GM21619 (cell line): Measurements from ENCODE around the gene SLC30A7.
"Not testable (repeated sequence)": the region's sequence is repeated elsewhere in the genome, so short reads cannot be mapped to it uniquely, and the experiment has no call there.

Source experiments
- ATAC-seq: cut with Tn5 transposase; IDR thresholded peaks from one replicate; pipeline ENCODE4 v1.9.1; 2021; ENCODE audit not compliant: unreplicated experiment

Gene SLC30A7

GRCh38 chr1:100889869-100890482, 5.9 kb upstream of the SLC30A7 start:
- not testable (repeated sequence) for ATAC-seq

GRCh38 chr1:100891380-100891779, 4.5 kb upstream of the SLC30A7 start:
- no peak for ATAC-seq

GRCh38 chr1:100892554-100892953, 3.3 kb upstream of the SLC30A7 start:
- no peak for ATAC-seq

- no peak for ATAC-seq
Measured at GRCh38 chr1:100893718-100894117, 2.2 kb upstream of the SLC30A7 start.

- ATAC-seq: peak; percentile 34
Measured at GRCh38 chr1:100894603-100895539, 1.0 kb upstream of the SLC30A7 start, which contains the start of gene EXTL2. Gene EXTL2 (minus strand): TSS chr1:100894842. CDS start chr1:100888757, 6,085 bp downstream.

- ATAC-seq: peak; percentile 40
Measured at GRCh38 chr1:100896481-100896982, 642 bp downstream of the SLC30A7 start.

- ATAC-seq: no peak
Measured at GRCh38 chr1:100902365-100902764, 6.5 kb downstream of the SLC30A7 start.

- ATAC-seq: no peak
Measured at GRCh38 chr1:100903777-100904176, 7.9 kb downstream of the SLC30A7 start.

- no peak for ATAC-seq
Measured at GRCh38 chr1:100904528-100904927, 8.6 kb downstream of the SLC30A7 start.

- ATAC-seq: no peak
Measured at GRCh38 chr1:100905181-100905580, 9.3 kb downstream of the SLC30A7 start.

- no peak for ATAC-seq
Measured at GRCh38 chr1:100907887-100908286, 12.0 kb downstream of the SLC30A7 start.

- no peak for ATAC-seq
Measured at GRCh38 chr1:100909018-100909417, 13.1 kb downstream of the SLC30A7 start.

- ATAC-seq: no peak
Measured at GRCh38 chr1:100912019-100912418, 16.1 kb downstream of the SLC30A7 start.

GRCh38 chr1:100921110-100921706, 25.3 kb downstream of the SLC30A7 start:
- peak; percentile 59 for ATAC-seq

- no peak for ATAC-seq
Measured at GRCh38 chr1:100924212-100924611, 28.3 kb downstream of the SLC30A7 start.

- ATAC-seq: no peak
Measured at GRCh38 chr1:100924991-100925390, 29.1 kb downstream of the SLC30A7 start.

- ATAC-seq: no peak
Measured at GRCh38 chr1:100926240-100926639, 30.4 kb downstream of the SLC30A7 start.

GRCh38 chr1:100927276-100927675, 31.4 kb downstream of the SLC30A7 start:
- no peak for ATAC-seq

GRCh38 chr1:100928128-100928527, 32.2 kb downstream of the SLC30A7 start:
- no peak for ATAC-seq

- no peak for ATAC-seq
Measured at GRCh38 chr1:100930494-100930893, 34.6 kb downstream of the SLC30A7 start.

GRCh38 chr1:100931716-100932115, 35.8 kb downstream of the SLC30A7 start:
- ATAC-seq: no peak
